Hematopoietic multipotent progenitor cell treated with erythropoietin and hydrocortisone succinate and interleukin-3 and kit ligand, for 6 days (in vitro differentiated cells): Measurements from ENCODE around the gene NFXL1.

ENCODE experiments used
- DNase-seq: peaks from one replicate; pipeline ENCODE4 v3.0.0-alpha.2; 2015

NFXL1 gene

DNA sequence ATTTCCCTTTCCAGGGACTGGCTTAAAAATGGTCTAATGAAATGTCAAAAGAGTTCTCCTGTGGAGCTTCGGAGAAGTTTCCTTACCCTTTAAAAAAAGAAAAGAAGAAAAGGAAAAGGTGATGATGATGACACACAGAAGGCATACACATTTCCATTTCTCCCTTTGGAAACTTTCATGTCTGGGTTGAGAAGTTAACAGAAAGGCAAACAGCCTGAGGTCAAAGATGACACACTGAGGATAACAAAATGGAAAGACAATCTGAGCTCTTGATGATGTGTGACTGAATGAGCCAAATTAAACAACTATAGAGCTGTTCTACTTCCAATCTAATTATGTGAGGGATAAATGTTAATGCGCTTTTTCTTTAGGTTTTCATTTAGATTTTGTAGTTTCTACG lies 32.2 kb downstream of the NFXL1 start:
- DNase-seq: no peak

DNA sequence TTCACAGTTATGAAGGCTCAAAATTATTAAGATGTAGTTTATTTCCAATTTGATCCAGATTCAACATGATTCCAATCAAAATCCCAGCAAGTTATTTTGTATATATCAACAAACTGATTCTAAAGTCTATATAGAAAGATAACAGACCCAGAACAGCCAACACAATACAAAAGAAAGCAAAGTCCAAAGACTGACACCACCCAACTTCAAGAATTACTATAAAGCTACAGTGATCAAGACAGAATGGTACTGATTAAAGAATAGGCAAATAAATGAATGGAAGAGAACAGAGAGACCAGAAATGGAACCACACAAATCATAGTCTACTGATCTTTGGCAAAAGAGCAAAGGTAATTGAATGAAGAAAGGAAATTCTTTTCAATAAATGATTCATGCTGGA lies 34.9 kb downstream of the NFXL1 start:
- DNase-seq: no peak

GRCh38 chr4:47876784-47877546 lies 37.4 kb downstream of the NFXL1 start:
- no peak for DNase-seq

- no peak for DNase-seq
Measured at GRCh38 chr4:47876310-47876709, 38.1 kb downstream of the NFXL1 start.

DNA sequence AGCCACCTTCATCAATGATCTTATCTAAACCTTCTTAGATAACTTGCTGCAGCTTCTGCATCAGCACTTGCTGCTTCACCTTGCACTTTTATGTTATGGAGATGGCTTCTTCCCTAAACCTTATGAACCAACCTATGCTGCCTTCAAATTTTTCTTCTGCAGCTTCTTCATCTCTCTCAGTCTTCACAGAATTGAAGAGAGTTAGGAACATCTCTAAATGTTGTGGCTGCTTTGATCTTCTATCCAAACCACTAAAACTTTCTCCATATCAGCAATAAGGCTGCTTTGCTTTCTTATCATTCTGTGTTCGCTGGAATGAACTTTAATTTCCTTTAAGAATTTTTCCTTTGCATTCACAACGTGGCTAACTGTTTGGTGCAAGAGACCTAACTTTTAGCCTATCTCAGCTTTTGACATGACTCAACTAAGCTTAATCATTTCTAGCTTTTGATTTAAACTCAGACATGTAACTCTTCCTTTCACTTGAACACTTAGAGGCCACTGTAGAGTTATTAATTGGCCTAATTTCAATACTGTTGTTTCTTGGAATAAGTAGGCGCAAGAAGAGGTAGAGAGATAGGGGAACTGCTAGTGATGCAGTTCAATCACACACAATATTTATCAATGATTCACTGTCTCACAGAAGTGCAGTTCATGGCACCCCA lies 40.4 kb downstream of the NFXL1 start:
- no peak for DNase-seq

GRCh38 chr4:47863486-47863885 lies 50.9 kb downstream of the NFXL1 start:
- DNase-seq: no peak

DNA sequence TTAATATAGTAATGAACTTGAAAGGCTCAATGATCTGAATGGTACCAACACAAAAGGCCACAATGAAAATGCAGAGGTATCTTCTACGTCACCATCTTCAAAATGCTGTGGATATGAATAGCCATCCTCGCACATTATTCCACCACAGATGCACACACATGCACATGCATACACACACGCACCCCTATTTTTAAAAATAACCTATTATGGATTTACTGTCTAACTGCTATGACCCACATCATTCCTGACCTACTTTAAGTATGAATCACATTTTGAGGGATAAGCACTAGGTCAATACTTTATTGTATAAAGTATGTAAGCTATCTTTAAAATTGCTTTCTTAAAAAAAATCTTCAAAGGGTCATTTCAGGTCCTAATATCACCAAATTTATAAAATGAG lies 52.1 kb downstream of the NFXL1 start:
- no peak for DNase-seq

DNA sequence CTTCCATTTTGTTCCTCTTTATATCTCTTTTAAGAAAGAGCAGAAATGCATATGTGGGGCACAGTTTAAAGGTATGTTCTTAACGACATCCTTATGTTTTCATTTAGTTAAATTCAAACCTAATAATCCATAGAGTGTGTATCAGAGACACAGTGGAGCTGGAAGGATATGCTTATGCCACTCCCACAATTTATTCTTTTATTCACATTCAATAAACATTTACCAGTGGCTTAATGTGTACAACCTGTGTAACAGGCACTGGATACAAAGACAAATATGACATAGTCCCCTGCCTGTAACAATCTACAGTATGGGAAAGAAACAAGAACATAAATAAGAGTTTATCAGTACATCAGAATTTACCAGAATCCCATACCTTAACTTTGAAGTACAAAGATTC lies 54.1 kb downstream of the NFXL1 start:
- no peak for DNase-seq

- no peak for DNase-seq
Measured at GRCh38 chr4:47858006-47858405, 56.4 kb downstream of the NFXL1 start.

- DNase-seq: no peak
Measured at GRCh38 chr4:47856713-47857112, 57.7 kb downstream of the NFXL1 start.

GRCh38 chr4:47855350-47855749 lies 59.0 kb downstream of the NFXL1 start:
- no peak for DNase-seq

DNA sequence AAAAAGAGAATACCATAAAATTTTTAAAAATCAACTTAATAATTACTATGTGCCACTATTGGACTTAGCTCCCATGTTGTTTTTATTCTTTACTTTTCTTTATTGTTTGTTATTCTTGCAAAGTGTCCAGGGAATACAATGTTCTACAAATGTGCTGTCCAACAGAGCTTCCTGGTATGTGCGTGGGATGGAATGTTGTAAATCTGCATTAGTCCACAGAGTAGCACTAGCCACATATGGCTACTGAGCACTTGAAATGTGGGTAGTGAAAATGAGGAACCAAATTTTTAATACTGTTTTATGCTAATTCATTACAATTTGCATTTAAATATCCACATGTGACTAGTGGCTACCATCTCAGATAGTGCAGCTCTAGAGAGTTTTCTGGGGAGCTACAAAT lies 62.2 kb downstream of the NFXL1 start:
- DNase-seq: no peak

DNA sequence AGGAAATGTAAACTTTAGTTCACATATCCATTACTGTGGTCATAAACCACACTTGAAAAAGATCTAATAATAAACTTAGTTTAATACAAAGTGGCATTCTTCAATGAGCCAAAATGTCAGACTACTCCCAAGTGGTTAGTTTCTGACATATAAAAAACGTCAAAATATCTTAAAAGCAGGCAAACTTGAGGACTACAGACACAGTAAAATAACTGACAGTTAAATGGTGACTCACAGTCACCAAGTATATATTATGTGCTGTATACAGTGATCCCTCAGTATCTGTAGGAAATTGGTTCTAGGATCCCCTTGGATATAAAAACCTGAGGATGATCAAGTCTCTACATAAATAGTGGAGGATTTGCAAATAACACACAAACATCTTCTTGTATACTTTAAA lies 64.9 kb downstream of the NFXL1 start:
- DNase-seq: no peak

GRCh38 chr4:47848041-47848440 lies 66.3 kb downstream of the NFXL1 start:
- no peak for DNase-seq

DNA sequence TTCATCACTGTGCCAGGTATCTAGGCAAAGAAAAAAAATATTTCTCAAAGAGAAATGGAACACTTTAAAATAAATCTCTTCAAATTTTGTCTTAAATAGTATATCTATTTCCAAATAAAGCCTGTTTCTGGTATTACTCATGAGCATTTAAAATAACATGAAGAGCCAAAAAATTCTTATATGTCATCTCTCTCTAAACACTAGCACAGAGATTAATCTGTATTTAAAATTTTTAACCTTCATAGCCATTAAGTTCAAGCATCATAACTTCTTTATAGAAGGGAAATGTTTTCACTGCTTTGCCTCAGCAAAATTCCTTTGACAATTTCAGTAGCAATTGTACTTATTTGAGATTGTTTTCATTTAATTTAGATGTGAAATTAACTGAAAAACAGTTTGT lies 71.4 kb downstream of the NFXL1 start:
- no peak for DNase-seq

DNA sequence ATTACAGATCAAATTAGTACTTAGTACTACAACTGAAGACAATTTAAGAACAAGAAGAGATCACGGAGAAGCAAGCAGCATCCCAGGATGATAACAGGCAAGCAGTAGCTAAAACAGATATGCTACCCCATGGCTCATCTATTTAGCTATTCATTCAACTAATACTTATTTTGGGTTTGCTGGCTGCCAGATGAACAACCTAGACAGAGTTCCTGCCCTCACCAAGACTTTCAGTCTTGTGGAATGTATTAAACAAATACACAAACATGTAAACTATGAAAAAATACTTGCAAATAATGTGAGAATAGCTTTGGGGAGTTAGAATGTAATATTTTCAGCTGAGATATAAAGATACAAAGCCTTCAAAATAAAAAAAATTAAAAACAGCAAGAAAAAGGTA lies 74.1 kb downstream of the NFXL1 start:
- DNase-seq: no peak

- DNase-seq: peak; percentile 37
Measured at GRCh38 chr4:47839259-47839658, 75.1 kb downstream of the NFXL1 start.

GRCh38 chr4:47838445-47838844 lies 75.9 kb downstream of the NFXL1 start:
- no peak for DNase-seq

DNA sequence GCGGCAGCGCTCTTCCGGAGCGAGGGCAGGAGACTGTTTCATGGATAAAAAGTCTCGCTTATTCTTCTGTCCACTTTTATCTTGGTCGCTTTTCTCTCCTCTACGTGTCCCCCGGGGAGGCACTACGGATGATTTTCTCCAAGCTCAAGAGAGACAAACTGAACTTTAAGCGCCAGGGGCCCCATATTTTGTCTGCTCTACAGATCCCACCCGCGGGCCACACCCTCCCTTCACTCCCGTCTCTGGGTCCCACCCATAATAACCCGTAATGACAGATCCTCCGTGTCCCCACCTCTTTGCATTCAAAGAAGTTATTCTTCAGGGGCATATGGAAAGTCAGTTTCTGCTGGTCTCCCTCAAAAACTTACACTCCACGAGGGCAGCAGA lies 76.5 kb downstream of the NFXL1 start, which contains the start of gene CORIN:
CORIN (minus strand) TSS at position 160 of the 387 bp plus-strand sequence; CDS start at position 42, 118 bp downstream.
- peak; percentile 29 for DNase-seq

DNA sequence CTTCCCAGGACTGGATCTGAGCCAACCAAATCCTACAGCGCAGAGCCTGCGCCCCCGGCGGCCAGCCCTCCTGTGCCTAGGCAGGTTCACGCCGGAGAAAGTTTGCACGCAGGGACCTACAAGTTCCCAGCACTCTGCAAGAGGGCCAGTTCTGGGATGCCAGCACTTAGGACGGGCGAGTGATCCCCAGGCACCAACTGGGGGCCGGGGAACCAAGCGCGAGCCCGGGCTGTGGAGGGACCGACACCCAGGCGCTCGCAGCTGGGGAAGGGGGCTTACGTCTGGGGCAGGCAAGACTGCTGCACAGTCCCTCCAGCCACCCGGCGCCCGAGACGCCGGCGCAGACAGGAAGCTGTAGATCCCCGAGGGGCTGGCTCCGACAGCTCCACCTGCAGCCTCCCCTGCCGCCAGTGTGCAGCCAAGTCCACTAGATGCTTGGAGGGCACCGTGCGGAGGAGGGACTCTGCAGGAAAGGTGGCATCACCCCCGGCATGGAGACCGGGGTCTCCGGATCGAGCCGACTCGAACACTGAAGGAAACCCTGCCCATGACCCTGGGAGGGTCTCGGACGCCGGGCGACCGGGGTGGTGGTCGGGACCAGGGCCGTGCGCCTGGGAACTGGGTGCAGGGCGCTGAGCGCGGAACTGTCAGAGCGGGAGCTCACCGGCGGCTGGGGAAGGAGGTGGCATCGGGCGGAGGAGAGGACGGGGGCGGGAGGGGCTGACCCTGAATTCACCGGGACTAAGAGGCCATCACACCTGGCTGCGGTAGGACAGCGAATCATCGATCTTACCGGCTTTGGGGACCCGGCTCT lies 77.1 kb downstream of the NFXL1 start:
- peak; percentile 39 for DNase-seq

DNA sequence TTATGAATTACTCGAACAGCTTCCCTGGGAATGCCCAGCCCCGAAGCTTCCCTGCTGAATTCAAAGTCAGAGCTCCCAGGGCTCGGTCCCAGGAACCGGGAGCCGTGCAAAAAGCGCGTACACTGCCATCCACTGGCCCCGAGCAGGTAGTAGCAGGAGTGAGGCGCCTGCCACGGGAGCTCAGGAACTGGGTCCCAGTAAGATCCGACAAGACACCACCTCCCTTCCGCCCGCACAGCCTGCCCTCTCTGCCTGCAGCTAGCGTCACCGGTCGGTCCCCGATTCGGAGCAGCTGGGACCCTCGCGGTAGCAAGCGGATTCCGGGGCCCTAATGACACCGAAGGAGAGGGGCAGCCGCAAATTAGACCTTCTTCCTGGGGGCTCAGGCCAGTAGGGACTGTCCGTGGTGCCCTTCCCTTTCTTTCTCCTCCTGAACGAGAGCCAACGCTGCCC lies 77.7 kb downstream of the NFXL1 start:
- DNase-seq: peak; percentile 80

DNA sequence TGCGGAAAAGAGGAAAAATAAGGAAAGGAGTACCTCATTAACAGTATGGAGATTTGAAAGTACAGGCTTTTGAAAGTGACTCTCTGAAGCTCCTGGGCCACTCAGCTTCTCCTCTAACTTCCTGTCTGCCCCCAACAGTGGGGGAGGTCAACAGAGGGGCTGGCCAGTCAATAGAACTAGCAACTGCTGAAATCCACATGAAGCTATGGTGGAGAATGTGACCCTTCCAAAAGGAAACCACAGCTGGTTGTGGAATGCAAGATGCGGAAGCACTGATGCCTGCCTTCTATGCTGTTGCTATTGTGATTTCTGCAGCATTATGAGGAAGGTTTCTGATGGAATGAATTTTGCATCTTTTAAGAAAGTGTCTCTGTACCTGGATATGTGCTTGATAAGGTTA lies 78.9 kb downstream of the NFXL1 start:
- no peak for DNase-seq

DNA sequence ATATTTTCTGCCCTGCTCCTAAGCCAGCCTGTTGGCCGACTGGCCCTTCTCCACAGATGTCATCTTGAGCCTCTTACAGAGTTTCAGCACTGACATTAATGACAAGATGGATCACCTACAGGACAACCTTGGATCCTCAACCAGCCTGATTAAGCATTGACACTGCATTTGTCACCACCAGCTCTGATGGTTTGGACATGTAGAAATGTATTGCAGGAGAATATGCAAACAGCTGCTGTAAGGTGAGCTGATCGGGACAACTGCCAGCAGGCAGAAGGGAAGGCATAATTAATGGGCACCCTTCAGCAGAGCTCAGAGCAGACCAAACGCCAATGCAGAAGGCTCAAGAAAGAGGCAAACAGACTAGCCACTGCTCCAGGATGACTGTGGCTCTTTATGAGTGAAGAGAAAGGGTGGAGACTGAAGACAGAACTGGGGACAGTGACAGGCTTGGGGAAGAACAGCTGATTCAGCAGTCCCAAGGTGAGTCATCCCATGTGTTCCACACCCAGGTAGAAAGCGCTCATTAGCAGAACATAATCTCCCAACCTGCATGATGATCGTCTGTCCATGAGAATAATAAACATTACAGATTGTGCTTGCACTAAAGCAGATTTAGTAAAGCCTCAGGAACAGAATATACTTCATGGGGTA lies 83.2 kb downstream of the NFXL1 start:
- DNase-seq: no peak
